ENCODE results near the gene AR. TPM values are rescaled to one million over a fixed set of nuclear protein-coding genes. Genes with fewer than 3 reads are reported as not detected.

AR gene
- total RNA-seq, 4 donors from 2014 or later = 2.7 to 6.3 (median 4.3) TPM

- intact Hi-C loops (cut with DNase I) = no loop called here
- H3K27me3 ChIP-seq = peaks cover 0 to 4% (median 0%) of the 10 kb centered on the region in 4 donors
- no peak overlapping the region for H3K4me3 ChIP-seq
- TF ChIP-seq CTCF (IDR thresholded peaks at IDR 0.05) (no peak), POLR2A (IDR thresholded peaks at IDR 0.05; ENCODE audit: low read depth) (no peak), EP300 (IDR thresholded peaks at IDR 0.05) (no peak), POLR2AphosphoS5 (IDR thresholded peaks at IDR 0.05) (no peak)
- no peak for DNase-seq (ENCODE audit: extremely low spot score)
- no peaks in the 10 kb centered on the region for H3K9me3 ChIP-seq
- peaks cover 0 to 3% (median 0%) of the 10 kb centered on the region in 4 donors for H3K4me1 ChIP-seq
- H3K36me3 ChIP-seq = no peaks in the 10 kb centered on the region
- WGBS = 42% methylated on average over 2 of the region's 2 CpGs
- H3K27ac ChIP-seq (replicated peaks in 1 of 4) = no peak overlapping the region
Observed at GRCh38 chrX:67727576-67727975, 183.8 kb downstream of the AR start.

GRCh38 chrX:67730296-67730695 lies 186.5 kb downstream of the AR start:
- peaks cover 0 to 4% (median 0%) of the 10 kb centered on the region in 4 donors for H3K27me3 ChIP-seq
- no peak for TF ChIP-seq CTCF (IDR thresholded peaks at IDR 0.05)
- TF ChIP-seq POLR2A (IDR thresholded peaks at IDR 0.05; ENCODE audit: low read depth) = no peak
- no peak for TF ChIP-seq POLR2AphosphoS5 (IDR thresholded peaks at IDR 0.05)
- no peak for TF ChIP-seq EP300 (IDR thresholded peaks at IDR 0.05)
- no peaks in the 10 kb centered on the region for H3K36me3 ChIP-seq
- 60% methylated on average over 2 of the region's 2 CpGs for WGBS
- no peaks in the 10 kb centered on the region for H3K4me1 ChIP-seq
- no peak for DNase-seq (ENCODE audit: extremely low spot score)
- intact Hi-C loops (cut with DNase I) = no loop called here
- no peak overlapping the region for H3K4me3 ChIP-seq
- H3K27ac ChIP-seq (replicated peaks in 1 of 4) = no peak overlapping the region
- no peaks in the 10 kb centered on the region for H3K9me3 ChIP-seq

GRCh38 chrX:67731061-67731460 lies 187.2 kb downstream of the AR start:
- H3K9me3 ChIP-seq = no peaks in the 10 kb centered on the region
- no peak overlapping the region for H3K27ac ChIP-seq (replicated peaks in 1 of 4)
- intact Hi-C loops (cut with DNase I) = no loop called here
- H3K27me3 ChIP-seq = peaks cover 0 to 4% (median 0%) of the 10 kb centered on the region in 4 donors
- no peaks in the 10 kb centered on the region for H3K4me1 ChIP-seq
- TF ChIP-seq POLR2AphosphoS5 (IDR thresholded peaks at IDR 0.05) (no peak), CTCF (IDR thresholded peaks at IDR 0.05) (no peak), POLR2A (IDR thresholded peaks at IDR 0.05; ENCODE audit: low read depth) (no peak), EP300 (IDR thresholded peaks at IDR 0.05) (no peak)
- H3K36me3 ChIP-seq = no peaks in the 10 kb centered on the region
- no peak overlapping the region for H3K4me3 ChIP-seq
- no peak for DNase-seq (ENCODE audit: extremely low spot score)

- H3K36me3 ChIP-seq = no peaks in the 10 kb centered on the region
- no peaks in the 10 kb centered on the region for H3K4me1 ChIP-seq
- no peak for DNase-seq (ENCODE audit: extremely low spot score)
- intact Hi-C loops (cut with DNase I) = no loop called here
- H3K9me3 ChIP-seq = no peaks in the 10 kb centered on the region
- H3K27me3 ChIP-seq = peaks cover 0 to 4% (median 0%) of the 10 kb centered on the region in 4 donors
- 56% methylated on average over 2 of the region's 2 CpGs for WGBS
- no peak overlapping the region for H3K27ac ChIP-seq (replicated peaks in 1 of 4)
- no peak for TF ChIP-seq POLR2A (IDR thresholded peaks at IDR 0.05; ENCODE audit: low read depth)
- no peak for TF ChIP-seq POLR2AphosphoS5 (IDR thresholded peaks at IDR 0.05)
- no peak for TF ChIP-seq CTCF (IDR thresholded peaks at IDR 0.05)
- TF ChIP-seq EP300 (IDR thresholded peaks at IDR 0.05) = no peak
- H3K4me3 ChIP-seq = no peak overlapping the region
Observed at GRCh38 chrX:67732864-67733263, 189.0 kb downstream of the AR start.

GRCh38 chrX:67734111-67734753 lies 190.4 kb downstream of the AR start:
- Histone ChIP-seq H3K9me3 (no peaks in the 10 kb centered on the region), H3K27me3 (peaks cover 0 to under 1% (median 0%) of the 10 kb centered on the region in 4 donors), H3K4me3 (no peak overlapping the region), H3K36me3 (no peaks in the 10 kb centered on the region), H3K4me1 (no peaks in the 10 kb centered on the region), H3K27ac (replicated peaks in 1 of 4) (no peak overlapping the region)
- WGBS = 49% methylated on average over 2 of the region's 2 CpGs
- no peak for DNase-seq (ENCODE audit: extremely low spot score)
- intact Hi-C loops (cut with DNase I) = no loop called here
- TF ChIP-seq POLR2A (IDR thresholded peaks at IDR 0.05; ENCODE audit: low read depth) = no peak
- no peak for TF ChIP-seq EP300 (IDR thresholded peaks at IDR 0.05)
- no peak for TF ChIP-seq POLR2AphosphoS5 (IDR thresholded peaks at IDR 0.05)
- TF ChIP-seq CTCF (IDR thresholded peaks at IDR 0.05) = no peak

Data from esophagus muscularis mucosa (tissue), 4 donors.